HepG2 (cell line): Measurements from ENCODE around the gene KRT6C. TPM values are rescaled to one million over a fixed set of nuclear protein-coding genes. Genes with fewer than 3 reads are reported as not detected.

Experiments
- ATAC-seq: fragments of 200-7000 bp; cut with Tn5 transposase; 3 replicates; pipeline ENCODE4 v1.9.1; 2020; ENCODE audit warnings: mild to moderate bottlenecking, moderate library complexity
- BruUV-seq: library from RNA; stranded (reverse); fragments of 400-500 nt; replicated peaks from 2 replicates; lab custom pipeline; 2021; lab: Mats Ljungman, UMichigan
- CTCF ChIA-PET: fragments of 300-600 bp; formaldehyde crosslinking; extraction: SDS; loops from one replicate; lab custom pipeline; 2021; ENCODE audit warnings: low total read pairs, inconsistent platforms, low intra/inter-chr PET ratio; lab: Yijun Ruan, JAX
- POLR2A ChIA-PET: fragments of 350-600 bp; sonication (Branson Sonifier 250); formaldehyde crosslinking; loops from one replicate; lab custom pipeline; 2020; ENCODE audit warnings: antibody characterized with exemption, inconsistent platforms; lab: Yijun Ruan, JAX
- DNase-seq: peaks from one replicate; pipeline ENCODE4 v3.0.0-alpha.2; 2015; ENCODE audit warnings: low spot score
- FAIRE-seq: peaks from 3 replicates; lab custom pipeline; 2011; peaks lifted over from hg19 to GRCh38; lab: Jason Lieb, UNC
- H2AFZ ChIP-seq: one replicate; pipeline ENCODE4 v1.6.1; 2011; ENCODE audit warnings: low read length, inconsistent platforms
- H3K27ac ChIP-seq: fragments of 300-600 bp; 3 replicates; pipeline ENCODE4 v1.8.0; 2011; ENCODE audit warnings: mixed run types, mild to moderate bottlenecking, mixed read lengths, low read length, inconsistent platforms; ENCODE audit not compliant: insufficient read depth; ENCODE audit errors: extremely low read length
- H3K27me3 ChIP-seq, 2 experiments: fragments of 200-600 bp in 1 of 2; 2 replicates in 1 of 2; 3 replicates in 1 of 2; pipeline versions ENCODE4 v1.6.0 to v1.8.0; 2011; ENCODE audit warnings: low read length in 2 of 2, mild to moderate bottlenecking in 2 of 2, moderate library complexity in 2 of 2, inconsistent platforms in 1 of 2; ENCODE audit not compliant: insufficient read depth in 2 of 2, control insufficient read depth in 1 of 2
- H3K36me3 ChIP-seq, 2 experiments: fragments of 200-600 bp in 1 of 2; replicated peaks in 1 of 2; 2 replicates in 1 of 2; 3 replicates in 1 of 2; pipeline versions ENCODE4 v1.5.1 to v1.8.0; 2011; ENCODE audit warnings: low read length in 2 of 2, inconsistent platforms in 1 of 2; ENCODE audit not compliant: insufficient read depth in 2 of 2, control insufficient read depth in 1 of 2
- H3K4me1 ChIP-seq: 2 replicates; pipeline ENCODE4 v1.5.1; 2012; ENCODE audit warnings: low read length, inconsistent platforms; ENCODE audit not compliant: insufficient read depth
- H3K4me2 ChIP-seq: 2 replicates; pipeline ENCODE4 v1.6.0; 2011; ENCODE audit warnings: low read depth, low read length, inconsistent platforms
- H3K4me3 ChIP-seq, 3 experiments: fragments of 200-600 bp in 1 of 3; sonication (generic), shearing (Covaris generic) in 1 of 3; replicated peaks in 1 of 3; 2 replicates each; pipeline ENCODE4 v1.5.1; 2011 to 2016; ENCODE audit warnings: low read length in 3 of 3, inconsistent platforms in 2 of 3, low read depth in 2 of 3, mild to moderate bottlenecking in 2 of 3, control low read depth in 1 of 3, mixed read lengths in 1 of 3; ENCODE audit not compliant: insufficient read depth in 1 of 3
- H3K79me2 ChIP-seq: one replicate; pipeline ENCODE4 v1.6.1; 2011; ENCODE audit warnings: low read length, inconsistent platforms; ENCODE audit not compliant: insufficient read depth
- H3K9ac ChIP-seq: 2 replicates; pipeline ENCODE4 v1.6.0; 2011; ENCODE audit warnings: mild to moderate bottlenecking, low read depth, low read length, inconsistent platforms; ENCODE audit not compliant: insufficient read depth
- H3K9me3 ChIP-seq: 2 replicates; pipeline ENCODE4 v1.5.1; 2012; ENCODE audit warnings: mild to moderate bottlenecking, low read length
- H4K20me1 ChIP-seq: 2 replicates; pipeline ENCODE4 v1.6.0; 2011; ENCODE audit warnings: inconsistent platforms, mild to moderate bottlenecking, low read length, moderate library complexity; ENCODE audit not compliant: insufficient read depth
- BRD4 ChIP-seq: sonication (generic); formaldehyde crosslinking; IDR thresholded peaks from 2 replicates; pipeline ENCODE4 v1.4.0; 2020; ENCODE audit warnings: missing genetic modification reagents
- CBX2 ChIP-seq, 2 experiments: fragments of 200-600 bp in 1 of 2; sonication (generic); formaldehyde crosslinking in 1 of 2; IDR thresholded peaks; 2 replicates each; pipeline versions ENCODE4 v1.7.0 to v1.8.1; 2018 to 2022; ENCODE audit warnings: low read depth in 2 of 2, low read length in 1 of 2, mild to moderate bottlenecking in 1 of 2, missing genetic modification reagents in 1 of 2
- CSRNP2 ChIP-seq: sonication (generic); formaldehyde crosslinking; conservative IDR thresholded peaks from 2 replicates; pipeline ENCODE4 v1.8.0; 2022; ENCODE audit warnings: low read depth, missing genetic modification reagents
- GATAD2A ChIP-seq: IDR thresholded peaks from 2 replicates; pipeline ENCODE4 v1.6.1; 2016
- HIVEP1 ChIP-seq: sonication (generic); formaldehyde crosslinking; IDR thresholded peaks from 2 replicates; pipeline ENCODE4 v1.4.0; 2020; ENCODE audit warnings: mild to moderate bottlenecking, missing genetic modification reagents
- NFKBIZ ChIP-seq: IDR thresholded peaks from 2 replicates; pipeline ENCODE4 v1.6.1; 2018; ENCODE audit warnings: missing genetic modification reagents, missing compliant biosample characterization
- REST ChIP-seq, 2 experiments: IDR thresholded peaks; 2 replicates each; pipeline ENCODE4 v1.6.1; 2011 to 2012; ENCODE audit warnings: low read length in 2 of 2, borderline replicate concordance in 1 of 2, low read depth in 1 of 2, mild to moderate bottlenecking in 1 of 2, moderate library complexity in 1 of 2
- SOX13 ChIP-seq, 3 experiments: fragments of 450-650 bp in 1 of 3; sonication (generic) in 1 of 3; formaldehyde crosslinking in 1 of 3; IDR thresholded peaks in 2 of 3; conservative IDR thresholded peaks in 1 of 3; 2 replicates each; pipeline versions ENCODE4 v1.5.0 to v1.6.1; 2016 to 2020; ENCODE audit warnings: antibody characterized with exemption in 1 of 3, mild to moderate bottlenecking in 1 of 3, missing compliant biosample characterization in 1 of 3, missing genetic modification reagents in 1 of 3, moderate library complexity in 1 of 3
- ZBTB38 ChIP-seq: sonication (generic); formaldehyde crosslinking; IDR thresholded peaks from 2 replicates; pipeline ENCODE4 v1.5.1; 2020; ENCODE audit warnings: mild to moderate bottlenecking, missing genetic modification reagents
- ZNF234 ChIP-seq: sonication (generic); formaldehyde crosslinking; conservative IDR thresholded peaks from 2 replicates; pipeline ENCODE4 v1.5.1; 2020; ENCODE audit warnings: mild to moderate bottlenecking, missing genetic modification reagents
- ZNF3 ChIP-seq: IDR thresholded peaks from 2 replicates; pipeline ENCODE4 v1.7.0; 2017; ENCODE audit warnings: inconsistent platforms
- ZNF326 ChIP-seq: sonication (generic); formaldehyde crosslinking; IDR thresholded peaks from 2 replicates; pipeline ENCODE4 v1.4.0; 2020; ENCODE audit warnings: missing genetic modification reagents, borderline replicate concordance
- ZNF335 ChIP-seq: sonication (generic); formaldehyde crosslinking; IDR thresholded peaks from 2 replicates; pipeline ENCODE4 v1.4.0; 2020; ENCODE audit warnings: missing genetic modification reagents
- ZNF740 ChIP-seq: sonication (generic); formaldehyde crosslinking; IDR thresholded peaks from 2 replicates; pipeline ENCODE4 v1.4.0; 2020; ENCODE audit warnings: missing genetic modification reagents
- ZNF782 ChIP-seq: sonication (generic); formaldehyde crosslinking; IDR thresholded peaks from 2 replicates; pipeline ENCODE4 v1.4.0; 2020; ENCODE audit warnings: missing genetic modification reagents, mild to moderate bottlenecking, borderline replicate concordance
- ZNF839 ChIP-seq: sonication (generic); formaldehyde crosslinking; IDR thresholded peaks from 2 replicates; pipeline ENCODE4 v1.4.0; 2020; ENCODE audit warnings: missing genetic modification reagents, mild to moderate bottlenecking, borderline replicate concordance
- WGBS: methylation state at CpG from one replicate; pipeline ENCODE4 v1.1.6; 2017; ENCODE audit warnings: low lambda C conversion rate; 5-methylcytosine and 5-hydroxymethylcytosine counted together
- in situ Hi-C: cut with HindIII; loops from 2 replicates; pipeline ENCODE4 v1.10.0; 2017; ENCODE audit warnings: low pct_unique_long_range_greater_than_20kb; ENCODE audit not compliant: extremely low pct_ligation_motif_present
- intact Hi-C: fragments of 100-400 bp; cut with micrococcal nuclease; formaldehyde crosslinking; loops from one replicate; pipeline ENCODE4 v1.10.0; 2022; ENCODE audit not compliant: unreplicated experiment
- polyA plus RNA-seq, 8 experiments: library from polyadenylated mRNA; depleted of rRNA in 3 of 8; stranded (reverse) in 7 of 8; unstranded in 1 of 8; fragments of >200 nt; fragmentation: Illumina TruSeq in 4 of 8; extraction: Trizol in 4 of 8; gene quantifications; 2 replicates each; pipeline versions ENCODE4 v1.2.1 to v1.2.3, GENCODE V29; 2011 to 2016; ENCODE audit warnings: low read depth in 4 of 8, missing spikeins in 1 of 8, mixed read lengths in 1 of 8; ENCODE audit not compliant: insufficient read depth in 1 of 8
- total RNA-seq, 5 experiments: library from RNA; depleted of rRNA; stranded (reverse); fragments of >200 nt; fragmentation: Illumina TruSeq; extraction: Trizol; gene quantifications; 2 replicates each; pipeline ENCODE4 v1.2.3, GENCODE V29; 2016; ENCODE audit warnings: low read depth in 1 of 5

KRT6C gene
- total and polyA plus RNA-seq, 2 of the 13 experiments (the other 11 are each of a cell fraction or from before 2014, with no cell fraction given), result 0.03 TPM; not detected in 1

GRCh38 chr12:52425466-52425865 is 48.1 kb downstream of the KRT6C start (continued):
- TF ChIP-seq REST (IDR thresholded peaks at IDR 0.05; ENCODE audit: borderline replicate concordance in 1 of 2, low read depth in 1 of 2, low read length in 2 of 2) (no peak), GATAD2A (CRISPR knock-in tag) (no peak)

GRCh38 chr12:52423661-52424500 is 49.7 kb downstream of the KRT6C start:
- ChIA-PET POLR2A (no interaction called here), CTCF (no interaction called here)
- Histone ChIP-seq H2AFZ (no peak overlapping the region), H3K36me3 (no peaks in the 10 kb centered on the region), H3K4me2 (no peak overlapping the region), H3K79me2 (no peaks in the 10 kb centered on the region), H3K9ac (no peak overlapping the region), H4K20me1 (no peaks in the 10 kb centered on the region), H3K4me1 (no peaks in the 10 kb centered on the region), H3K4me3 (no peak overlapping the region), H3K27me3 (peaks cover 1 to 31% of the 10 kb centered on the region in 2 experiments; a peak in 2 of 5 replicates), H3K9me3 (no peaks in the 10 kb centered on the region), H3K27ac (no peak overlapping the region)
- ATAC-seq (no peak), DNase-seq (no peak), FAIRE-seq (no peak)
- BruUV-seq, result no TSS peak
- in situ Hi-C loops, result no loop called here
- TF ChIP-seq ZNF839 (CRISPR knock-in tag), result no peak
- TF ChIP-seq ZNF782, result no peak
- TF ChIP-seq BRD4 (CRISPR knock-in tag), result no peak
- TF ChIP-seq CSRNP2 (CRISPR knock-in tag), result no peak
- no peak for TF ChIP-seq HIVEP1 (CRISPR knock-in tag)
- no peak for TF ChIP-seq ZNF326 (CRISPR knock-in tag)
- no peak for TF ChIP-seq ZNF740 (CRISPR knock-in tag)
- no peak for TF ChIP-seq ZNF3 (CRISPR knock-in tag)
- no peak for TF ChIP-seq ZNF234 (CRISPR knock-in tag)
- no peak for TF ChIP-seq CBX2 (IDR thresholded peaks at IDR 0.05; ENCODE audit: low read depth, low read length)
- no peak for TF ChIP-seq CBX2 (CRISPR knock-in tag; IDR thresholded peaks at IDR 0.05; ENCODE audit: low read depth)
- TF ChIP-seq SOX13 (IDR thresholded peaks at IDR 0.05), result no peak
- no peak for TF ChIP-seq SOX13 (CRISPR knock-in tag; conservative IDR thresholded peaks at IDR 0.05 in 1 of 2, IDR thresholded peaks at IDR 0.05 in 1 of 2)
- no peak for TF ChIP-seq ZNF335 (CRISPR knock-in tag)
- no peak for TF ChIP-seq ZBTB38 (CRISPR knock-in tag)
- TF ChIP-seq NFKBIZ, result no peak
- WGBS, result 24% methylated on average over 10 of the region's 11 CpGs
- intact Hi-C loops, result no loop called here
